Endothelial cell of umbilical vein (primary cell): ENCODE measurements around the gene PLEKHA5. TPM values are rescaled to one million over a fixed set of nuclear protein-coding genes. Genes with fewer than 3 reads are reported as not detected.

Experiments
- BruUV-seq: library from RNA; stranded (reverse); fragments of 400-500 nt; replicated peaks from 2 replicates; lab custom pipeline; 2021; lab: Mats Ljungman, UMichigan
- CTCF ChIA-PET: fragments of 300-600, 350-600 bp; sonication (Branson Sonifier 250); formaldehyde crosslinking; loops from one replicate; lab custom pipeline; 2021; ENCODE audit warnings: antibody characterized with exemption, inconsistent platforms; lab: Charles Lee
- POLR2A ChIA-PET: fragments of 300-600, 350-600 bp; sonication (Branson Sonifier 250); formaldehyde crosslinking; loops from one replicate; lab custom pipeline; 2021; ENCODE audit warnings: antibody characterized with exemption, inconsistent platforms; lab: Charles Lee
- DNase-seq: peaks from one replicate; pipeline ENCODE4 v3.0.0-alpha.2; 2011; ENCODE audit warnings: low read depth, low spot score
- FAIRE-seq: peaks from 2 replicates; lab custom pipeline; 2011; peaks lifted over from hg19 to GRCh38; lab: Jason Lieb, UNC
- H2AFZ ChIP-seq: 2 replicates; pipeline ENCODE4 v1.6.0; 2012; ENCODE audit warnings: low read depth, low read length, control low read depth, inconsistent platforms
- H3K27ac ChIP-seq: 2 replicates; pipeline ENCODE4 v1.5.1; 2011; ENCODE audit warnings: low read depth, mild to moderate bottlenecking, control low read depth, low read length, moderate library complexity; ENCODE audit not compliant: insufficient read depth
- H3K27me3 ChIP-seq, 2 experiments: 2 replicates each; pipeline versions ENCODE4 v1.6.0 to v1.6.1; 2011; ENCODE audit warnings: low read length in 2 of 2, mixed read lengths in 1 of 2; ENCODE audit not compliant: control insufficient read depth in 2 of 2, insufficient read depth in 2 of 2
- H3K36me3 ChIP-seq, 2 experiments: 2 replicates in 1 of 2; 3 replicates in 1 of 2; pipeline ENCODE4 v1.5.1; 2011; ENCODE audit warnings: low read length in 2 of 2, mild to moderate bottlenecking in 1 of 2, moderate library complexity in 1 of 2; ENCODE audit not compliant: control insufficient read depth in 2 of 2, insufficient read depth in 2 of 2; ENCODE audit errors: extremely low read depth in 1 of 2
- H3K4me1 ChIP-seq: 3 replicates; pipeline ENCODE4 v1.5.1; 2011; ENCODE audit warnings: mild to moderate bottlenecking, low read length; ENCODE audit not compliant: control insufficient read depth, insufficient read depth; ENCODE audit errors: extremely low read depth
- H3K4me2 ChIP-seq: 2 replicates; pipeline ENCODE4 v1.6.1; 2011; ENCODE audit warnings: low read length, control low read depth, mixed read lengths; ENCODE audit not compliant: insufficient read depth
- H3K4me3 ChIP-seq, 3 experiments: fragments of 200-600 bp in 1 of 3; sonication (generic), shearing (Covaris generic) in 1 of 3; replicated peaks in 1 of 3; 2 replicates each; pipeline ENCODE4 v1.5.1; 2011 to 2016; ENCODE audit warnings: control low read depth in 3 of 3, low read length in 3 of 3, mild to moderate bottlenecking in 2 of 3, inconsistent platforms in 1 of 3, low read depth in 1 of 3, moderate library complexity in 1 of 3; ENCODE audit not compliant: insufficient read depth in 1 of 3
- H3K79me2 ChIP-seq: 2 replicates; pipeline ENCODE4 v1.6.0; 2012; ENCODE audit warnings: low read length, inconsistent platforms; ENCODE audit not compliant: control insufficient read depth, insufficient read depth
- H3K9ac ChIP-seq: replicated peaks from 2 replicates; pipeline ENCODE3; 2011; ENCODE audit warnings: low read length, control low read depth; ENCODE audit not compliant: insufficient read depth; ENCODE audit errors: extremely low read depth
- H3K9me1 ChIP-seq: replicated peaks from 3 replicates; pipeline ENCODE4 v1.6.0; 2011; ENCODE audit warnings: mild to moderate bottlenecking, low read length; ENCODE audit not compliant: control insufficient read depth, insufficient read depth; ENCODE audit errors: extremely low read depth
- H3K9me3 ChIP-seq: replicated peaks from 2 replicates; pipeline ENCODE4 v1.5.1; 2012; ENCODE audit warnings: low read length, inconsistent platforms; ENCODE audit not compliant: control insufficient read depth, insufficient read depth
- H4K20me1 ChIP-seq: replicated peaks from 2 replicates; pipeline ENCODE3; 2011; ENCODE audit warnings: mild to moderate bottlenecking, low read length; ENCODE audit not compliant: control insufficient read depth, insufficient read depth; ENCODE audit errors: extremely low read depth
- CTCF ChIP-seq, 2 donors: IDR thresholded peaks; 1 replicate in 1 of 2; 2 replicates in 1 of 2; pipeline ENCODE4 v1.5.1; 2011; ENCODE audit warnings: low read length in 2 of 2, mild to moderate bottlenecking in 2 of 2, moderate library complexity in 2 of 2, control low read depth in 1 of 2, inconsistent platforms in 1 of 2, low read depth in 1 of 2; ENCODE audit not compliant: insufficient read depth in 1 of 2; ENCODE audit errors: extremely low read depth in 1 of 2
- EZH2 ChIP-seq: IDR thresholded peaks from 2 replicates; pipeline ENCODE4 v1.6.1; 2012; ENCODE audit warnings: borderline replicate concordance, low read depth, mild to moderate bottlenecking, moderate library complexity, low read length, inconsistent platforms; ENCODE audit not compliant: severe bottlenecking
- FOS ChIP-seq: IDR thresholded peaks from 2 replicates; pipeline ENCODE4 v1.6.1; 2011; ENCODE audit warnings: mild to moderate bottlenecking, low read length, moderate library complexity, borderline replicate concordance; ENCODE audit not compliant: insufficient read depth
- GATA2 ChIP-seq: IDR thresholded peaks from 2 replicates; pipeline ENCODE4 v1.7.0; 2011; ENCODE audit warnings: low read depth, mild to moderate bottlenecking, moderate library complexity, mixed read lengths, low read length; ENCODE audit not compliant: insufficient read length, insufficient read depth
- JUN ChIP-seq: IDR thresholded peaks from 2 replicates; pipeline ENCODE4 v1.6.1; 2011; ENCODE audit warnings: borderline replicate concordance, low read depth; ENCODE audit not compliant: insufficient read length, insufficient read depth
- MAX ChIP-seq: IDR thresholded peaks from 2 replicates; pipeline ENCODE4 v1.6.1; 2011; ENCODE audit not compliant: insufficient read depth, insufficient read length
- MYC ChIP-seq: IDR thresholded peaks from one replicate; pipeline ENCODE4 v1.6.1; 2011; ENCODE audit warnings: mild to moderate bottlenecking, low read depth, low read length
- POLR2A ChIP-seq: IDR thresholded peaks from 2 replicates; pipeline ENCODE4 v1.6.1; 2012; ENCODE audit warnings: low read depth, mild to moderate bottlenecking, control low read depth, low read length
- POLR2AphosphoS5 ChIP-seq: IDR thresholded peaks from 2 replicates; pipeline ENCODE4 v1.6.1; 2012; ENCODE audit warnings: low read depth, mild to moderate bottlenecking, control low read depth, low read length, moderate library complexity; ENCODE audit not compliant: insufficient read depth
- dilution Hi-C: fragments of 300-500 bp; cut with MboI; formaldehyde crosslinking; loops from one replicate; pipeline ENCODE4 v1.15.0; 2019; ENCODE audit warnings: low sequenced_read_pairs; ENCODE audit not compliant: extremely low pct_ligation_motif_present
- intact Hi-C: fragments of 100-400 bp; cut with micrococcal nuclease; formaldehyde crosslinking; loops from one replicate; pipeline ENCODE4 v1.10.0; 2022
- polyA plus RNA-seq, 4 experiments: library from polyadenylated mRNA; depleted of rRNA in 3 of 4; stranded (reverse) in 3 of 4; unstranded in 1 of 4; fragments of >200 nt; gene quantifications; 2 replicates each; pipeline versions ENCODE4 v1.2.1 to v1.2.3, GENCODE V29; 2011 to 2012; ENCODE audit warnings: missing spikeins in 1 of 4
- total RNA-seq: library from RNA; stranded (reverse); gene quantifications from 2 replicates; pipeline ENCODE4 v1.2.3, GENCODE V29; 2021

Gene PLEKHA5
- total and polyA plus RNA-seq, 2 donors (not counting 3 experiments of a cell fraction or from before 2014, with no cell fraction given) = 2.5 to 12.7 TPM

DNA sequence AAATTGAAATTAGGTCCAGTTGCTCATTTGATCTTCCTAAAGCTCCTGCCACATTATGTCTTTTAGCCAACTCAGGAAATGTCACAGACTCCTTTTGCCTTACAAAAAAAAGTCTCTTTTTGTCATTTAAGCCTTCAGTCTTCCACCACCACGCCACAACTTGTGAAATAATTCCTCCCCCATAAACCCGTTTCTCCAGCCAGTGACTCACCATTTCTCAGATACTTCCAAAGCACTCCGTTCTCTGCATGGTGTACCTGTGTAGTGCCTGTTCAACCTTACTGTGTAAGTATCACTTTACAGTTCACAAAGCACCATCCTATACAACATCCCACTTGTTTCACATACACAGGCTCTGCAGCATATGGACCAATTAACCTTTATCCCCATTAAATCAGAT lies 170.2 kb downstream of the PLEKHA5 start:
- Histone ChIP-seq H3K27ac (no peak overlapping the region), H4K20me1 (no peaks in the 10 kb centered on the region), H3K4me3 (no peak overlapping the region), H3K4me1 (no peaks in the 10 kb centered on the region), H2AFZ (no peak overlapping the region), H3K9me3 (no peaks in the 10 kb centered on the region), H3K79me2 (no peaks in the 10 kb centered on the region), H3K36me3 (no peaks in the 10 kb centered on the region), H3K4me2 (no peak overlapping the region), H3K27me3 (no peaks in the 10 kb centered on the region), H3K9ac (no peak overlapping the region), H3K9me1 (no peaks in the 10 kb centered on the region)
- TF ChIP-seq EZH2 (no peak), POLR2AphosphoS5 (no peak), JUN (no peak), CTCF (IDR thresholded peaks at IDR 0.05; ENCODE audit: extremely low read depth in 1 of 2, insufficient read depth in 1 of 2, low read depth in 1 of 2, low read length in 2 of 2) (no peak), FOS (no peak), MAX (no peak), MYC (no peak), GATA2 (no peak), POLR2A (no peak)
- intact Hi-C loops (no loop called here), dilution Hi-C loops (no loop called here)
- BruUV-seq = no TSS peak
- ChIA-PET CTCF (no interaction called here), POLR2A (no interaction called here)
- DNase-seq (no peak), FAIRE-seq (no peak)
